Central memory CD8-positive, alpha-beta T cell (primary cell): ENCODE results near the gene AQP12B.

Source experiments
- ATAC-seq: fragments of 150-1000 bp; cut with Tn5 transposase; replicated peaks from 2 replicates; pipeline ENCODE4 v1.10.0; 2022; ENCODE audit warnings: mild to moderate bottlenecking, moderate FRiP score, moderate number of reproducible peaks; ENCODE audit not compliant: poor library complexity, severe bottlenecking; ENCODE audit errors: extremely low read depth
- DNase-seq, 2 donors: peaks; one replicate each; pipeline ENCODE4 v3.0.0; 2021; ENCODE audit warnings: low spot score in 2 of 2
- H3K27ac Mint-ChIP-seq: one replicate; pipeline ENCODE4 v1.8.0; 2022; ENCODE audit warnings: low read depth, mild to moderate bottlenecking, moderate library complexity, mixed read lengths
- H3K27me3 Mint-ChIP-seq: one replicate; pipeline ENCODE4 v1.8.0; 2022; ENCODE audit warnings: mixed read lengths
- H3K36me3 Mint-ChIP-seq: one replicate; pipeline ENCODE4 v1.8.0; 2022; ENCODE audit warnings: mild to moderate bottlenecking, moderate library complexity, mixed read lengths; ENCODE audit not compliant: insufficient read depth
- H3K4me1 Mint-ChIP-seq: one replicate; pipeline ENCODE4 v1.8.0; 2022; ENCODE audit warnings: mixed read lengths
- H3K4me3 Mint-ChIP-seq: one replicate; pipeline ENCODE4 v1.8.0; 2022; ENCODE audit warnings: mild to moderate bottlenecking, moderate library complexity, mixed read lengths
- H3K9me3 Mint-ChIP-seq: one replicate; pipeline ENCODE4 v1.8.0; 2022; ENCODE audit warnings: mixed read lengths

AQP12B gene

DNA sequence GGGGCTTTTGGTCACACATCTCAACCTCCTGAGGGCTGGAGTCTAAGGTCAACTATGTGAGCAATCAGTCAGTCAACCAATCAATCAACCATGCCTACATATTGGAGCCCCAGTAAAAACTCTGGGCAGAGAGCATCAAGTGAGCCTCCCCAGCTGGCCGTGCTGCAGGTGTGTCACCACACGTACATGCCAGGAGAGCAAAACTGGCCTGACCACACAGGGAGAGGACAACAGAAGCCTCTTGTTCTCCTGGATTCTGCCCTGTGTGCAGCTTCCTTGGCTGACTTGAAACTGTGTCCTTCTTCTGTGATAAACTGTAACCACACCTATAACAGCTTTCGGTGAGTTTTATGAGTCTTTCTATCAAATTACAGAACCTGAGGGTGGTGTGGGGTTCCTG lies 31.5 kb downstream of the AQP12B start:
- DNase-seq (no peak), ATAC-seq (no peak)
- H3K36me3 Mint-ChIP-seq = peaks cover 3% of the 10 kb centered on the region
- H3K27me3 Mint-ChIP-seq = peaks cover 50% of the 10 kb centered on the region
- no peak overlapping the region for H3K4me3 Mint-ChIP-seq
- H3K4me1 Mint-ChIP-seq = peaks cover 14% of the 10 kb centered on the region
- no peak overlapping the region for H3K27ac Mint-ChIP-seq
- no peaks in the 10 kb centered on the region for H3K9me3 Mint-ChIP-seq

DNA sequence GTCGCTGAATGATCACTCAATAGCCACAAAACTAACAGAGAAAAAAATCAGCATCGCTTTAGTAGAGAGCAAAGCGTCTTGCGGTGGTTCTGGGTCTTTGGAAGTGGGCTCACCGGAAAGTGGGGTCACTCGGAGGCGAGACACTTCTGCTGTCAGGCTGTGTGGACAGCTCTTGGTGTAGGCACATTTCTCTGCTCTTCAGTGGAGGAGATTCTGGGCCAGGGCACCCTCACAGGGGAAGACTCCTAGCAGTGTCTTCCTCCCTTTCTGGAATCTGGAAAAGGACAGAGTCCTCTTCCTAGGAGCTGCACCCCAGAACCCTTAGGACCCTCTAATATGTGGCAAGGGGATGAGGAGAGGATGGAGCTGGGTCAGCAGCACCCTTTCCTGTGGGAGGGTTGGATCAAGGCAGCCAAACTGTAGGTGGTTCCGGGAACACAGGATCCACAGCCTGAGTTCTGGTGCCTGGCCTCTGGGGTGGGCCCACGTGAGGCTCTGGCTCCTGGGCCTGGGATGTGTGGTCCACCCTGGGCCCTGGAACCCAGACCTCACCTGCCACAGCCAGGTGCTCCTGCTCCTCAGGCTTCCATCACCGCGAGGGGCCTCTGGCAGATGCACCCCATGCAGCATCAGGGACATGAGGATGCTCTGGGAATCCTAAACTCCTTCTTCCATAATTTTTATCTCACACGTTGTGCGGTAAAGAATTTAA lies 32.3 kb downstream of the AQP12B start:
- ATAC-seq = no peak
- DNase-seq = no peak
- no peak overlapping the region for H3K27ac Mint-ChIP-seq

DNA sequence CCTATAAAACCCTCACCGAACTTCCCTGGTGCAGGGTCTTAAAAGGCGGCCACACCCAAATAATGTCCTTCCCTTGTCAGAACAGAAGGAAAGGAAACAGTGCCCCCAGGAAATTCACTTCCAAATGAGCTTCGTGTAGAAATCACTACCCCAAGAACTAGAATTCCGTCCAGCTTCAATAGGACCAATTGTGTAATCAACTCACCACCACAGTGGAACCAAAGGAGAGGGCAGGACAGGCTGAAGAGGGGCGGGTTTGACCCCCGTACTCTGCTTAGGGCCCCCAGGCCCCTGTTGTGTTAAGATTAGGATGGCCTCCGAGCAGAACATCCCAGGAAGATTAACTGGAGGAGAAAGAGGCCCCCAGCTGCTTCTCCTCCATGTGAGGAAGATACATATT lies 33.4 kb downstream of the AQP12B start:
- no peak for DNase-seq
- H3K4me1 Mint-ChIP-seq = peaks cover 8% of the 10 kb centered on the region
- peaks cover 2% of the 10 kb centered on the region for H3K36me3 Mint-ChIP-seq
- no peak for ATAC-seq
- no peaks in the 10 kb centered on the region for H3K9me3 Mint-ChIP-seq
- H3K27ac Mint-ChIP-seq = no peak overlapping the region
- no peak overlapping the region for H3K4me3 Mint-ChIP-seq
- peaks cover 42% of the 10 kb centered on the region for H3K27me3 Mint-ChIP-seq

More for the DNA sequence above, 32.3 kb downstream of the AQP12B start:
- Mint-ChIP-seq H3K4me3 (no peak overlapping the region), H3K9me3 (no peaks in the 10 kb centered on the region), H3K36me3 (peaks cover 4% of the 10 kb centered on the region), H3K27me3 (peaks cover 50% of the 10 kb centered on the region), H3K4me1 (peaks cover 17% of the 10 kb centered on the region)

DNA sequence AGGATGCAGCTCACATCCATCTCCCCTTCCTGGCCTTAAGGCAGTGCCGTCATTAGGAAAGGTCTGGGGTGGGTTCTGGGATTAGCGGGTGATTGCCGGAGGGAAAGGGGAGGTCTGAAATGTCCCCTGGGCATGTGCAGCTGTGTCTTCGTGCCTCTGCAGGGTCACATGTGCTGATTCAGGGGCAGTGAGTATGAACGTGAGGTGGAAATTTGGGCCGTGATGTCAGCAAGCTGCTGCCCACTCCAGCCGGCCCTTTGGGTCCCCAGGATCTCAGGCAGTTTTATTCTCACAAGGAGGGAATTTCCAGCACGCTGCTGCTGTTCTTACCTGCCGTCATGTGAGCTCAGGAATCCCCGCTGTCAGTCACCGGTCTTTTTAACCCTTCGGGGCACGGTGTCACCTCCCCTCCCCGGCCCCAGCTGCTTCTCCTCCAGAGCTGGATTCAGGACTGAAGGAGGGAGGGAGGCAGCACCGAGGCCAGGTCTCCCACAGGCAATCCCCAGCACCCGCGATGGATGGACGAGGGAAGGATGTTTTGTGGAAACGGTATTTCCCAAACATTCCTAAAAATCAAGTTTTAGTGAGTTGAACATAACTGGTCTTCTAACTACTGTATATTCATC lies 33.9 kb downstream of the AQP12B start:
- no peak overlapping the region for H3K4me3 Mint-ChIP-seq
- peaks cover 2% of the 10 kb centered on the region for H3K36me3 Mint-ChIP-seq
- no peaks in the 10 kb centered on the region for H3K9me3 Mint-ChIP-seq
- H3K27me3 Mint-ChIP-seq = peaks cover 42% of the 10 kb centered on the region
- no peak for DNase-seq
- H3K27ac Mint-ChIP-seq = no peak overlapping the region
- ATAC-seq = no peak
- peaks cover 8% of the 10 kb centered on the region for H3K4me1 Mint-ChIP-seq

DNA sequence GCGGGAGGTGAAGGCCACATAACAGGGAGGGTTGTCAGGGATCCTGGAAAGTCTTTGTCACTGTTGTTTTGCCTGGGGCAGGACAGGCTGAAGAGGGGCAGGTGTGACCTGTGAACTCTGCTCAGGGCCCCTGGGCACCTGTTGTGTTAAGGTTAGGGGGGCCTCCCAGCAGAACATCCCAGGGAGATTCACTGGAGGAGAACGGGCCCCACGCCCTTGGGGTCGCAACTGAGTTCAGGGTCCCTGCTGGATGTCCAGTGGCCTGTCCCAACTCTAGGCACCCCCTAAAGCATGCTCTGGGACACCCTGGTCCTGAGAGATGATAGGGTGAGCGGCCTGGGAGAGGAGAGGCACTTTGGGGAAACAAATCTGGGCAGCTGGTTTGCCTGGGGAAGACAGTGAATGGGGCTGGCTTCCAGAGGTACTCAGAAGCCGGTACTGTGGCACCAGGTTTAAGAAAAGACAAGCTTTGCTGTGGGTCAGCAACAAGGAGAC lies 34.5 kb downstream of the AQP12B start:
- H3K27me3 Mint-ChIP-seq = peaks cover 42% of the 10 kb centered on the region

DNA sequence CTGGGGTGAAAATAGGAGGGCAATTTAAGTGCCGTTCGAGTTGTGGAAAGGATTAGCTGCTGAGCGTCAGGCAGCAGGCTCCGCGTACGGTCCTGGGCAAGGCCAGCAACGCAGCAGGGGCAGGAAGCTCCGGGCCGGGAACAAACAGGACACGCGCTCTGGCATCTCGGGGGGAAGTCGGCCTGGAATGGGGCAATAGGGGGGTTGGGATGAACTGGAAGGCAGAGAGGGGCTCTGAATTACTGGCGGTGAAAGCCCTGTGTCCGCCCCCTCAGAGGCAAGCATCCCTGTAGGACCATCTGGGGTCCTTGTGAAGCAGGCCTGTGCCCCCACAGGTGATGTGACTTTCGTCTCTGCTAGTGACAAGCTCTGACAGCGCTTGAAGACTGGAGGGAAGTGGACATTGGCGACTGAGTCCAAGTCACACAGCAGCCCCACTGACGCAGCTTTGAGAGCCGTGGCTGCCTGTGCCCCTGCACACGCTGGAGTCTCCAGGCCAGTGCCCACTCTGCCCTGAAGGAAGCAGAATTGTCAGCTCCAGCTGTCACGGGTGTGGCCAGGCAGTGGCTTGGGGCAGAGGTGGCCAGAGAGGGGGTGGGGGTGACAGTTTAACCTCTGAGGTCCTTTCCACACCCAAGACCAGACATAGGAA lies 35.1 kb downstream of the AQP12B start:
- Mint-ChIP-seq H3K27ac (peak overlapping the region; percentile 74), H3K4me1 (peaks cover 8% of the 10 kb centered on the region), H3K9me3 (no peaks in the 10 kb centered on the region), H3K36me3 (peaks cover 5% of the 10 kb centered on the region), H3K27me3 (peaks cover 42% of the 10 kb centered on the region), H3K4me3 (no peak overlapping the region)
- ATAC-seq = no peak
- DNase-seq = peak in 1 of 2 donors; percentile 11

More for the DNA sequence above, 34.5 kb downstream of the AQP12B start:
- ATAC-seq = no peak
- Mint-ChIP-seq H3K9me3 (no peaks in the 10 kb centered on the region), H3K27ac (no peak overlapping the region), H3K36me3 (peaks cover 4% of the 10 kb centered on the region), H3K4me1 (peaks cover 8% of the 10 kb centered on the region), H3K4me3 (no peak overlapping the region)
- DNase-seq = peak in 1 of 2 donors; percentile 12

DNA sequence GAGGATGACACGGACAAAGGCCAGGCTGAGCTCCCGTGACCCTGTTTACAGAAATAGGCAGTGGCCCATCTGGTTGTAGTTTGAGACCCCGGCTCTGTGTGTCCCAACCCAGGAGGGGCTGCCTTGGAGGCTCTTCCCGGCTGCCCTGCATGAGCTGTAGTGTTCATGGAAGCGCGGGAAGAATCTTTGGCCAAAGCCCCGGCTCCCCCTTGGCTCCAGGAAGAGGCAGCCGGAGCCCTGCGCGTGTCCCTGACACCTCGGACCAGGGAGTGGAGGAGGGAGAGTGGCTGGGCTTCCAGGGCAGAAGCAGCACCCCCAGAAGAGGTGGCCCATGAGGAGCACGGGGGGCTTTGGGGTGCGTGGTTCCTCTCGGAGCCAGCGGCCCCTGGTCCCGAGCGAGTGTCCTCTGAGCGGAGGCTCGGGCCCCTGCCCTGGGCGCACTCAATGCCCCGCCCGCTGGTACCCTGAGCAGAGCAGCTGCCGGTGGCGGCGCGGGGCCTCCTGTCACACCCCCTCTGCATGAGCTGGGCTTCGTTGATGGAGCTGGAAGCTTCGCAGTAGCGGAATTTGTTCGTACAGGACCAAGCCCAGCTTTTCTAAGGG lies 35.7 kb downstream of the AQP12B start:
- ATAC-seq (no peak), DNase-seq (no peak)
- H3K27me3 Mint-ChIP-seq = peaks cover 42% of the 10 kb centered on the region
- peaks cover 8% of the 10 kb centered on the region for H3K4me1 Mint-ChIP-seq
- H3K27ac Mint-ChIP-seq = peak overlapping the region; percentile 74
- no peaks in the 10 kb centered on the region for H3K9me3 Mint-ChIP-seq
- H3K4me3 Mint-ChIP-seq = no peak overlapping the region
- H3K36me3 Mint-ChIP-seq = peaks cover 5% of the 10 kb centered on the region

DNA sequence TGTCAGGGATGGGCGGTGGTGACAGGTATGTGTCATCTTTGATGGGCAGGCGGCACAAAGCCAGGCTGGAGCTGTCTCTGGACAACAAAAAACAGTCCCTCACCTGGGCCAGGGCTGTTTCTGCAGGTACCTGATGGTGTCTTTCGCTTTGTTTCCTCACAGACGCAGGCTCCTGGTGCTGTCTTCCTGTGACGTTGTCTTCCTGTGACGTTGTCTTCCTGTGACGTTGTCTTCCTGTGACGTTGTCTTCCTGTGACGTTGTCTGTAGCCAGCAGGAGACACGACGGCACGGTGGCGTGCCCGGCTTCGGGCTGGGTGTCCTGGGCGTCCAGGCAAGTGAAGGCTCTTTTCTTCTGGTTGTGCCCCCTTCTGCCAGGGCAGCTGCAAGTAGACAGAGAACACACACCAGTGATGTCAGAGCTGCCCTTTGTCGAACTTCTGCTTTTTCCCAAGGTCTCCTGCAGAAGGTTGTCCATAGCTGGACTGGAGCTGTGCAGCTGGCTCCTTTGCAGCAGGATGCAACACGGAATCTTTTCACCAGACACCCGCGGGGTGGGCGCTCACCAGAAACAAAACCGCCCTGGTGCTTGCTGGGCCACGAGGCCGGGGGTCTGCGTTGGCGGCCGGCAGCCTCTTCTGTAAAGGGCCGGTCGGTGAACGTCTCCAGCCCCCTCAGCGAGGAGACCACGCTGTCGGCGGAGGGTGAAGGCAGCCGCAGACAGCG lies 36.3 kb downstream of the AQP12B start:
- H3K27ac Mint-ChIP-seq = peak overlapping the region; percentile 82
- H3K4me1 Mint-ChIP-seq = peaks cover 8% of the 10 kb centered on the region
- H3K36me3 Mint-ChIP-seq = peaks cover 5% of the 10 kb centered on the region
- no peaks in the 10 kb centered on the region for H3K9me3 Mint-ChIP-seq
- peak overlapping the region; percentile 53 for H3K4me3 Mint-ChIP-seq
- peak; percentile 80 for ATAC-seq
- peak; percentile 24 to 60 for DNase-seq
- peaks cover 39% of the 10 kb centered on the region for H3K27me3 Mint-ChIP-seq

DNA sequence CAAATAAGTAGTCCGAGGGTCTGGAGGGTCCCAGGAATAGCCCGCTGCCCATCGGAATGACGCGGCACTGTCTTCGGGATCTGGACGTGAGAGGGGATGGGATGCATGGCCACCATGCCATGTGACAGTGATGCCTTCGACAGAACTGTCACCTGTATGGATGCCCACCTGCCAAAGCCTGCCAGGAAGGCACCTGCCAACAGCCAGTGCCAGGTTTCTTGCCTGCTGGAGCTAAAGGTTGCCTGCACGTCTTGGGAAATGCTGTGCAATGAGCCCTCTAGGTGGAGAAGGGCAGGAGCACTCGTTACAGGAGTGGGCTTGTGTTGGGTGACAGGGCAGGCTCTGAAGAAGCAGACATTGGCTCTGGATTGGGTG lies 36.9 kb downstream of the AQP12B start:
- Mint-ChIP-seq H3K27me3 (peaks cover 33% of the 10 kb centered on the region), H3K4me3 (peak overlapping the region; percentile 53), H3K27ac (peak overlapping the region; percentile 82)

DNA sequence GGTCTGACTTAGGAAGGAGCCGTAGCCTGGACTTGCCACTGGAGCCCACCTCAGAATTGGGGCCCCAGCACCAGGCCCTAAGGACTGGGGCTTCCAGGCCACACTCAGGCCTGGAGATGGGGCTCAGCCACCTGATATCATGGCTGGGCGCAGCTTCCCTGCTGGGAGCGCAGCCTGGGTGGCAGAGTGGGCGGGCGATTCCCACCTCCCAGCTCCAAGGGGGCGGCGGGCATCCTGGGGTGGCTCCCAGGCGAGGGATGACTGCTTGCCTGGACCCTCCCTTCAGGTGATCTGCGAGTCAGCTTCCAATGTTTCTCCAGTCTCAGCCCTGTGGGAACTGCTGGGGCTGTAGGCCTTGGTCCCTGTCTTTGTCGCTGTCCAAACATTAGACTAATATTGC lies 37.3 kb downstream of the AQP12B start:
- Mint-ChIP-seq H3K4me3 (no peak overlapping the region), H3K4me1 (peaks cover 8% of the 10 kb centered on the region), H3K36me3 (peaks cover 5% of the 10 kb centered on the region), H3K27ac (no peak overlapping the region), H3K9me3 (no peaks in the 10 kb centered on the region), H3K27me3 (peaks cover 29% of the 10 kb centered on the region)
- ATAC-seq (no peak), DNase-seq (no peak)

More for the DNA sequence above, 36.9 kb downstream of the AQP12B start:
- no peaks in the 10 kb centered on the region for H3K9me3 Mint-ChIP-seq
- ATAC-seq (no peak), DNase-seq (no peak)
- peaks cover 5% of the 10 kb centered on the region for H3K36me3 Mint-ChIP-seq
- peaks cover 8% of the 10 kb centered on the region for H3K4me1 Mint-ChIP-seq

DNA sequence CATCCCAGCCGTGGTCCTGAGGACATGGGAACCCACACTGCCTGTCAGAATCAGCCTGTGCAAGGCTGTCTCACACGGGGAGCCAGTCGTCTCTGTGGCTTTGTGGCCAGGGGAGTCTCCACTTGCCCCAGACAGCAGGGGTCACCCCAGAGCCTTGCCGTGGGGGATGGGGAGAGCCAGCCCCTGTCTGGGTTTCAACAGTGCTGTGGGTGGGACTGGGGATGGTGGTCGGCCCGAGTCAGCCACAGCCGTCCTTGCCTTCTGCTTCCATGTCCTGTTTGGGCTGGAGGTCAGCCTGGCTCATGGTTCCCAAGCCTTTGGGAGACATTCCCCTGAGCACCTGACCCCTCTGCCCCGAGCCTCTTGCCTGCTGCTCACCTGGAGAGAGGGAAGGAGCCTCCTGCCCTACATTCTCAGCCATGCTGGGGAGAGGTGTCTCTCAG lies 37.8 kb downstream of the AQP12B start:
- Mint-ChIP-seq H3K9me3 (no peaks in the 10 kb centered on the region), H3K4me3 (no peak overlapping the region), H3K27me3 (peaks cover 28% of the 10 kb centered on the region), H3K4me1 (peaks cover 8% of the 10 kb centered on the region), H3K36me3 (peaks cover 5% of the 10 kb centered on the region), H3K27ac (peak overlapping the region; percentile 41)
- DNase-seq (no peak), ATAC-seq (no peak)

DNA sequence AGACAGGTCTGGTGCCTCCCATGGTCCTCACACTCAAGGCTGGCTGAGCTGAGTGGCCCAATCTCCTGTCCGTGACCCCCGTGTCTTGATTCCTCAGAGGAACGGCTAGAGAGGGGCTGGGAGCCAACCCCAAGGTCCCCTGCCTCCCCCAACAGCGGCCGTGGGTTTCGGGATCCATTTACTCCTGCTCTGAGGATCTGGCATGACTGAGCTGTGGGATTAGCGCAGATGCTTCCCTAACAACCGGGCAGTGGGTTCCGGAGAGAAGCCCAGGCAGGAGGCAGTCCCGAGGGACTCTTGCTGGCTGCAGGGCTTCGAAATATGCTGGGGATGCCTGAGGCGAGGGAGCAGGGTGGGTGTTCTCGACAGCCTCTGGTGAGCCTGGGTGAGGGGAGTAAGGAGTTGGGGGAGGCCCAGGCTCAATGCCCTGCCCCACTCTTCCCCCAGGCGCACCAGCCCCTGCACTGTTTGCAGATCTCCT lies 38.5 kb downstream of the AQP12B start:
- ATAC-seq (no peak), DNase-seq (peak in 1 of 2 donors; percentile 11)
- no peak overlapping the region for H3K4me3 Mint-ChIP-seq
- H3K27me3 Mint-ChIP-seq = peaks cover 21% of the 10 kb centered on the region
- H3K36me3 Mint-ChIP-seq = peaks cover 5% of the 10 kb centered on the region
- H3K4me1 Mint-ChIP-seq = peaks cover 8% of the 10 kb centered on the region
- H3K27ac Mint-ChIP-seq = peak overlapping the region; percentile 41
- H3K9me3 Mint-ChIP-seq = no peaks in the 10 kb centered on the region
